Measurements from ENCODE around the gene HERC3. TPM values are rescaled to one million over a fixed set of nuclear protein-coding genes. Genes with fewer than 3 reads are reported as not detected.

Gene HERC3
- total and polyA plus RNA-seq, 2 donors (not counting 3 experiments of a cell fraction or from before 2014, with no cell fraction given) = 6.3 to 21.2 TPM

GRCh38 chr4:88674565-88674964, 82.3 kb downstream of the HERC3 start:
- Histone ChIP-seq H2AFZ (ENCODE audit: low read depth, low read length) (no peak overlapping the region), H3K4me3 (replicated peaks in 1 of 3; ENCODE audit: insufficient read depth in 1 of 3, low read depth in 1 of 3, low read length in 3 of 3) (no peak overlapping the region), H3K36me3 (ENCODE audit: control insufficient read depth in 2 of 2, extremely low read depth in 1 of 2, insufficient read depth in 2 of 2, low read length in 2 of 2) (peaks cover 0 to 3% of the 10 kb centered on the region in 2 experiments), H3K9ac (replicated peaks; ENCODE audit: extremely low read depth, insufficient read depth, low read length) (no peak overlapping the region), H4K20me1 (replicated peaks; ENCODE audit: control insufficient read depth, extremely low read depth, insufficient read depth, low read length) (no peaks in the 10 kb centered on the region), H3K9me3 (replicated peaks; ENCODE audit: control insufficient read depth, insufficient read depth, low read length) (no peaks in the 10 kb centered on the region), H3K27ac (ENCODE audit: insufficient read depth, low read depth, low read length) (no peak overlapping the region), H3K27me3 (ENCODE audit: control insufficient read depth in 2 of 2, insufficient read depth in 2 of 2, low read length in 2 of 2) (no peaks in the 10 kb centered on the region), H3K4me2 (ENCODE audit: insufficient read depth, low read length) (no peak overlapping the region), H3K79me2 (ENCODE audit: control insufficient read depth, insufficient read depth, low read length) (no peaks in the 10 kb centered on the region), H3K9me1 (replicated peaks; ENCODE audit: control insufficient read depth, extremely low read depth, insufficient read depth, low read length) (no peaks in the 10 kb centered on the region), H3K4me1 (ENCODE audit: control insufficient read depth, extremely low read depth, insufficient read depth, low read length) (no peaks in the 10 kb centered on the region)
- dilution Hi-C loops (cut with MboI; ENCODE audit: extremely low pct_ligation_motif_present, low sequenced_read_pairs) (no loop called here), intact Hi-C loops (cut with micrococcal nuclease) (loop anchor here (5.0 kb wide), 1 partner anchor 348 kb away; no protein-coding TSS in a partner anchor)
- POLR2A ChIA-PET = no interaction called here
- BruUV-seq (replicated peaks) = no TSS peak
- no peak for FAIRE-seq
- no peak for DNase-seq (ENCODE audit: low read depth, low spot score)
- CTCF ChIA-PET = interaction anchor here (1.1 kb wide), 1 partner anchor 142 kb away, joined by 3 read pairs; no protein-coding TSS in a partner anchor
- no peak for TF ChIP-seq MAX (IDR thresholded peaks at IDR 0.05; ENCODE audit: insufficient read depth, insufficient read length)
- no peak for TF ChIP-seq POLR2AphosphoS5 (IDR thresholded peaks at IDR 0.05; ENCODE audit: insufficient read depth, low read depth, low read length)
- TF ChIP-seq EZH2 (IDR thresholded peaks at IDR 0.05; ENCODE audit: borderline replicate concordance, low read depth, low read length, severe bottlenecking) = no peak
- no peak for TF ChIP-seq MYC (IDR thresholded peaks at IDR 0.05; ENCODE audit: low read depth, low read length)
- TF ChIP-seq GATA2 (IDR thresholded peaks at IDR 0.05; ENCODE audit: insufficient read depth, insufficient read length, low read depth, low read length) = no peak
- TF ChIP-seq POLR2A (IDR thresholded peaks at IDR 0.05; ENCODE audit: low read depth, low read length) = no peak
- no peak for TF ChIP-seq JUN (IDR thresholded peaks at IDR 0.05; ENCODE audit: borderline replicate concordance, insufficient read depth, insufficient read length, low read depth)
- no peak for TF ChIP-seq CTCF (IDR thresholded peaks at IDR 0.05; ENCODE audit: extremely low read depth in 1 of 2, insufficient read depth in 1 of 2, low read depth in 1 of 2, low read length in 2 of 2)

All from endothelial cell of umbilical vein (primary cell).